ENCODE data around the gene NFIC.
"Not testable (repeated sequence)": the region's sequence is repeated elsewhere in the genome, so short reads cannot be mapped to it uniquely, and the experiment has no call there.

Gene NFIC

DNA sequence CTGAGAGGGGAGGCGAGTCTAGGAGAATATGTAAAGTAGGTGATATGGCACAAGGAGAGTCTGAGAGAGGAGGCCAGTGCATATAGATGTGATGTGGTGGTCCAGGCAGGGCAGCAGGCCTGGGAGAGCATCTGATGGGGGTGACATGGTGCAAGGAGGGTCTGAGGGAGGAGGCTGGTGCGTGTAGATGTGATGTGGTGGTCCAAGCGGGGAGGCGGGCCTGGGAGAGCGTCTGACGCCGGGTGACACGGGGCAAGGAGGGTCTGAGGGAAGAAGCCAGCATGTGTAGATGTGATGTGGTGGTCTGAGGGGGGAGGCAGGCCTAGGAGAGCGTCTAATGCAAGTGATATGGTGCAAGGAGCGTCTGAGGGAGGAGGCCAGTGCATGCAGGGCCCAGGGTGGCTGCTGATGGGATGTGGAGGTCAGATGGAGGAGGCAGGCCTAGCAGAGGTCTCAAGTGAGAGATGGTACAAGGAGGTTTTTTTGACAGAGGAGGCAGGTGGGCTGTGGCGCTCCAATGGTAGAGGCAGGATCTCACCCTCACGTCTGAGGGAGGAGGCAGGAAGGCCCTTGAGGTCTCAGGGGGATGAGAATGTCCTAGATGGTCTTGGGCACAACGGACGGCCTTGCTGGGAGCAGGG, 16.2 kb downstream of the NFIC start:
- no peak for DNase-seq (ENCODE audit: low read depth)
- in situ Hi-C loops (cut with HindIII; ENCODE audit: low sequenced_read_pairs) = no loop called here
- TF ChIP-seq, protein P1, sequence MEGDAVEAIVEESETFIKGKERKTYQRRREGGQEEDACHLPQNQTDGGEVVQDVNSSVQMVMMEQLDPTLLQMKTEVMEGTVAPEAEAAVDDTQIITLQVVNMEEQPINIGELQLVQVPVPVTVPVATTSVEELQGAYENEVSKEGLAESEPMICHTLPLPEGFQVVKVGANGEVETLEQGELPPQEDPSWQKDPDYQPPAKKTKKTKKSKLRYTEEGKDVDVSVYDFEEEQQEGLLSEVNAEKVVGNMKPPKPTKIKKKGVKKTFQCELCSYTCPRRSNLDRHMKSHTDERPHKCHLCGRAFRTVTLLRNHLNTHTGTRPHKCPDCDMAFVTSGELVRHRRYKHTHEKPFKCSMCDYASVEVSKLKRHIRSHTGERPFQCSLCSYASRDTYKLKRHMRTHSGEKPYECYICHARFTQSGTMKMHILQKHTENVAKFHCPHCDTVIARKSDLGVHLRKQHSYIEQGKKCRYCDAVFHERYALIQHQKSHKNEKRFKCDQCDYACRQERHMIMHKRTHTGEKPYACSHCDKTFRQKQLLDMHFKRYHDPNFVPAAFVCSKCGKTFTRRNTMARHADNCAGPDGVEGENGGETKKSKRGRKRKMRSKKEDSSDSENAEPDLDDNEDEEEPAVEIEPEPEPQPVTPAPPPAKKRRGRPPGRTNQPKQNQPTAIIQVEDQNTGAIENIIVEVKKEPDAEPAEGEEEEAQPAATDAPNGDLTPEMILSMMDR (IDR thresholded peaks at IDR 0.05; ENCODE audit: low read depth, low read length, missing control alignments) = no peak

DNA sequence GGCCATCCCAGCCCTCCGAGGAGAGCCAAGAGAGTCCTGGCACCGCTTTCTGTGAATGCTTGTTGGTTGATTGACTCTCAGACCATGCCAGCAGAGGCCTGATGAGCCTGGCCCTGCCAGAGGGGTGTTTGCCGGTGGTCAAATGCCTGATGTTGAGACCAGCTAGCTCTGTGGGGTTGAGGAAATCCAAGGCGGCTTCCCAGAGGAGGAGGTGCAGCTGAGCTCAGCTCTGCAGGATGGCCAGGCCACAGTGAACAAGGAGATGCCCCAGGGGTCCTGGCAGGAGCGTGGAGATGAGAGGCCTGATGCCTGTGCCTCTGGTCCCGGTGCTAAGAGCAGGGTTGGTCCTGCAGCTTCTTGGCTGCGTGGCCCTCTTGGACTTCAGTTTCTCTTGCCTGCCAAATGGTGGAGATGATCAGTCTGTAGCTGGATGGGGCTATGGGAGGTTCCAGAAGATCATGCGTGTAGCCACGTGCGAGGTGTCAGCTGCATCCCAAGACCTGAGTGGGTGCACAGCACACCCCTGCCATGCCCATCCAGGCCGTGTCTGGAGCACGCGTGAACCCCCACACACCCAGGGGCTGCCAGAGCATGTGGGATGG, 16.8 kb downstream of the NFIC start:
- in situ Hi-C loops (cut with HindIII; ENCODE audit: low sequenced_read_pairs) = no loop called here
- TF ChIP-seq, protein P1 (IDR thresholded peaks at IDR 0.05; ENCODE audit: low read depth, low read length, missing control alignments) = no peak
- no peak for DNase-seq (ENCODE audit: low read depth)
- H3K4me3 ChIP-seq (ENCODE audit: low read depth, low read length) = no peak overlapping the region

More for the DNA sequence above, 16.2 kb downstream of the NFIC start:
- H3K4me3 ChIP-seq (ENCODE audit: low read depth, low read length) = no peak overlapping the region

DNA sequence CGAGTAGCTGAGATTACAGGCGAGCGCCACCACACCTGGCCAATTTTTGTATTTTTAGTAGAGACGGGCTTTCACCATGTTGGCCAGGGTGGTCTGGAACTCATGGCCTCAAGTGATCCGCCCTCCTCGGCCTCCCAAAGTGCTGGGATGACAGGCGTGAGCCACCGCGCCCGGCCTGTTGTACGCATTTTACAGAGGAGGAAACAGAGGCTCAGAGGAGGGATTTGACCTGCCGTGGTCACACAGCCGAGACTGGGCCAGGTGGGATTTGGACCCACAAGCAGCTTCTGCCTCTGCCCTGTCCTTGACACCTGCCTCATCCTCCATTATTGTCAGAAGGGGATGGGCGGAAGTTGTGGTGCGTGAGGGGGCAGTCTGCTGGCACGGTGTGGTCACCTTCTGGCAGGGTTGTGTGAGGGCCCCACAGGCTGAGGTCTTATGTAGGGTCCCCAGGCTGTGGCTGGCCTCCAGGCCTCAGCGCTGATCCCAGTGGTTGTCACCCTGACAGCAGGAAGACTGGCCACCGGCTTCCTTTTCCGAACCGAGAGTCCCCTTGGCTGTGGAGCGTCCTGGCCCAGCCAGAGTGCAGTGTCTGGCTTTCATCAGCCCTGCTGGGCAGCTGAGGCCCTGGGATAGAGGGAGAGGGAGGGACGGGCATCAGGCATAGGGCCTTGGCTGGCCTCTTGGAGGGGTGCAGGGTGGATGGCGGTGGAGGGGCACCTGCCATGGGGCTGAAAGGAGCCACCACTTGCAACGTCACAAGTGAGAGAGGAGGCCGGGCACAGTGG, 20.3 kb downstream of the NFIC start:
- no peak for DNase-seq (ENCODE audit: low read depth)
- no peak overlapping the region for H3K4me3 ChIP-seq (ENCODE audit: low read depth, low read length)
- TF ChIP-seq, protein P1 (IDR thresholded peaks at IDR 0.05; ENCODE audit: low read depth, low read length, missing control alignments) = no peak
- in situ Hi-C loops (cut with HindIII; ENCODE audit: low sequenced_read_pairs) = no loop called here

DNA sequence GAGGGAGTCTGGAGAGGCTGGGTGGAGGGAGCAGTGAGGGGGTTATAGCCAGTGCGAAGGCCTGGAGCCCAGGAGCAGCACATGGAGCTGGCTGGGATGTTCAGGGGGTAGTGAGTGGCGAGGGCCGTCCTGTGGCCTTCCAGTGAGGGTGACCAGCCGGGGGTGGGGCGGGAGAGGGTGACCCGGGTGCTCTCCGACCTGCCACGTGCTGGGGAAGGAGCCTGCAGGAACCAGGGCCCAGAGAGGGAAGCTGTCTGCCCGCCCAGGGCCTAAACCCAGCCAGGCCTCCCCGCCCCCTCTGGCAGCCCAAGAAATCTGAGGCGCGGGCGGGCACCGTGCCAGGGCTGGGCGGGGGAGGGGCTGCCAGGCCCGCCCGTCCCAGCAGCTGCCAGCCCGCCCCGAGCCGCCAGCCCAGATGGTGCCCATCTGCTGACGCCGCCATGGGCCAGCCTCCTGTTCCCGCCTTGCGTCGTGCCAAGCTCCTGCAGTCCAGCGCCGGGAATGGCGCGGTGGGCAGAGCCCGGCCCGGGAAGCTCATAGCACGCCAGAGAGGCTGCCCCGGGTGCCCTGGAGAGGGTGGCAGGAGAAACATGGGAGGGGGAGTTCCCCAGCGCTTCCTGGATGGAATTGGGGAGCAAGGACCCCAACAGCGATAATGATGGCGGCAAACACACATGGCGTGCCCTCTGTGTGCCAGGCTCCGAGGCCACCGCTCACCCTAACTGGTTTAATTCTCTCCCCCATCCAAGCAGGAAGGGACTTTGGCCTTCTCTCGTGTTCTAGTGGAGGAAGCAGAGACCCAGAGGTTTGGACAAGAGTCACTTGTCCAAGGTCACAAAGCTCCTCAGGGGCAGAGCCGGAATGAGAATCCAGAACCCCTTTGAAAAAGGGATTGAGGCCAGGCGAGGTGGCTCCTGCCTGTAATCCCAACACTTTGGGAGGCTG, 21.5 kb downstream of the NFIC start:
- no peak overlapping the region for H3K4me3 ChIP-seq (ENCODE audit: low read depth, low read length)
- no peak for DNase-seq (ENCODE audit: low read depth)
- TF ChIP-seq, protein P1 (IDR thresholded peaks at IDR 0.05; ENCODE audit: low read depth, low read length, missing control alignments) = no peak
- in situ Hi-C loops (cut with HindIII; ENCODE audit: low sequenced_read_pairs) = no loop called here

DNA sequence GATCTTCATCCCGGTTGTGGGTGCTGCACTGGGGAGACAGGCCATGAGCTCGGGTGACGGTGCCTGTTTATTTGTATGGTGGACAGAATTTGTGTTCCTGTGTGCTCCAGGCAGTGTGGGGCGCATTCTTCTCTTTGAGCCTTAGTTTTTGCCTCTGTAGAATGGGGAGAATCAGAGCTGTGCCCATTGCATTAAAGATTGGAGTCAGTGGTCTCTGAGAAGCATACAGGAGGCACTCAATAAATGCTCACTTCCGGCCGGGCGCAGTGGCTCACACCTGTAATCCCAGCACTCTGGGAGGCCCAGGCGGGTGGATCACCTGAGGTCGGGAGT, 23.0 kb downstream of the NFIC start:
- no peak overlapping the region for H3K4me3 ChIP-seq (ENCODE audit: low read depth, low read length)
- TF ChIP-seq, protein P1 (IDR thresholded peaks at IDR 0.05; ENCODE audit: low read depth, low read length, missing control alignments) = no peak
- DNase-seq (ENCODE audit: low read depth) = no peak
- in situ Hi-C loops (cut with HindIII; ENCODE audit: low sequenced_read_pairs) = no loop called here

DNA sequence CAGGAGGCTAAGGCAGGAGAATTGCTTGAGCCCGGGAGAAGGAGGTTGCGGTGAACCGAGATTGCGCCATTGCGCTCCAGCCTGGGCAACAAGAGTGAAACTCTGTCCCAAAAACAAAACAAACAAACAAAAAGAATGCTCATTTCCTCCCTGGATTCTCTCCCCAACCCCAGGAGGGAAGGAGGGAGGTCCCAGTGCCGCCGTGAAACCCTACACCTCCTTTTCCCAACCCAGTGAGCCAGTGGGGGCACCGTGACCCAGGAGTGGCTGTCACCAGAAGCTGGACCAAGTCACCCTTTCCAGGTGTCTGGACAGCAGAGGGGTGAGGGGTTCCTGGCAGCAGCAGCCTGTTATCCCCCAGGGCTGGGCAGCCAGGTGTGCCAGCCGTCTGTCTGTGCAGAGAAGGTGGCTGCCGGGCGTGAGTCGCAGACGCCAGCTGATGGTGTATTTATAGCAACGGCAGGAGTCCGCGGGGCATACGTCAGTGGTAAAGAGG, 23.5 kb downstream of the NFIC start:
- in situ Hi-C loops (cut with HindIII; ENCODE audit: low sequenced_read_pairs) = no loop called here
- H3K4me3 ChIP-seq (ENCODE audit: low read depth, low read length) = no peak overlapping the region
- TF ChIP-seq, protein P1 (IDR thresholded peaks at IDR 0.05; ENCODE audit: low read depth, low read length, missing control alignments) = no peak
- no peak for DNase-seq (ENCODE audit: low read depth)

DNA sequence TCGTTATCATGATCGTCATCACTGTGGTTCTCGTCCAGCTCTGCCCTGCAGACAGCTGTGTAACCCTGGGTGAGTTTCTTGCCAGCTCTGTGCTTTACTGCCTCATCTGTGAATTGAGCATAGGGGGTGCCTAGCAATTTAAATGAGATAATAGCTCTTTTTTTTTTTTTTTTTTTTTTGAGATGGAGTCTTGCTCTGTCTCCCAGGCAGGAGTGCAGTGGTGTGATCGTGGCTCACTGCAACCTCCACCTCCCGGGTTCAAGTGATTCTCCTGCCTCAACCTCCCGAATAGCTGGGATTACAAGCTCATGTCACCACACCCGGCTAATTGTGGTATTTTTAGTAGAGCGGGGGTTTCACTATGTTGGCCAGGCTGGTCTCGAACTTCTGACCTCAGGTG, 25.5 kb downstream of the NFIC start:
- in situ Hi-C loops (cut with HindIII; ENCODE audit: low sequenced_read_pairs); H3K4me3 ChIP-seq (ENCODE audit: low read depth, low read length); DNase-seq (ENCODE audit: low read depth): not testable (repeated sequence)

Measured in astrocyte of the cerebellum (primary cell).